ENCODE results near the gene TTLL10. TPM values are rescaled to one million over a fixed set of nuclear protein-coding genes. Genes with fewer than 3 reads are reported as not detected.

Gene TTLL10
- polyA plus RNA-seq, 1 of the 3 experiments (the other 2 are of a cell fraction) = not detected

- no peak overlapping the region for H2AFZ ChIP-seq (ENCODE audit: low read depth)
- POLR2A ChIA-PET = no interaction called here
- no peak for DNase-seq
Observed at GRCh38 chr1:1168451-1169411, 4.9 kb upstream of the TTLL10 start.

GRCh38 chr1:1169429-1170214 is 4.1 kb upstream of the TTLL10 start:
- H3K4me3 ChIP-seq (ENCODE audit: low read depth in 2 of 2, low read length in 1 of 2) = no peak overlapping the region
- POLR2A ChIA-PET = no interaction called here
- 78% methylated on average over 5 of the region's 32 CpGs for WGBS (ENCODE audit: low lambda C conversion rate)
- H3K9ac ChIP-seq = no peak overlapping the region
- H3K9me2 ChIP-seq = no peaks in the 10 kb centered on the region
- H3F3A ChIP-seq (replicated peaks; ENCODE audit: insufficient read depth) = no peaks in the 10 kb centered on the region
- H3K9me3 ChIP-seq = no peaks in the 10 kb centered on the region
- no peaks in the 10 kb centered on the region for H4K20me1 ChIP-seq (ENCODE audit: insufficient read depth)
- DNase-seq = no peak
- no peaks in the 10 kb centered on the region for H3K79me2 ChIP-seq (ENCODE audit: insufficient read depth)
- TF ChIP-seq TEAD4 (IDR thresholded peaks at IDR 0.05; ENCODE audit: borderline replicate concordance, insufficient read depth) = no peak
- no peak for TF ChIP-seq SMC3 (IDR thresholded peaks at IDR 0.05; ENCODE audit: low read depth, low read length)
- TF ChIP-seq PBX3 (IDR thresholded peaks at IDR 0.05) = no peak
- no peak for TF ChIP-seq TCF12 (IDR thresholded peaks at IDR 0.05)
- TF ChIP-seq ELF1 (IDR thresholded peaks at IDR 0.05) = no peak
- H3K36me3 ChIP-seq (replicated peaks in 1 of 2; ENCODE audit: control insufficient read depth in 1 of 2, insufficient read depth in 2 of 2, low read length in 1 of 2) = no peaks in the 10 kb centered on the region
- CTCF ChIA-PET = interaction anchor here (0.8 kb wide), 1 partner anchor 11 kb away, joined by 3 read pairs; no protein-coding TSS in a partner anchor
- H3K4me1 ChIP-seq (ENCODE audit: control insufficient read depth in 1 of 2, insufficient read depth in 2 of 2, low read depth in 1 of 2, low read length in 1 of 2) = no peaks in the 10 kb centered on the region
- no peak overlapping the region for H2AFZ ChIP-seq (ENCODE audit: low read depth)
- no peaks in the 10 kb centered on the region for H3K27me3 ChIP-seq (ENCODE audit: insufficient read depth)
- H3K4me2 ChIP-seq = no peak overlapping the region
- no peak overlapping the region for H3K27ac ChIP-seq (ENCODE audit: low read depth in 2 of 2, low read length in 1 of 2)

More at GRCh38 chr1:1168451-1169411, 4.9 kb upstream of the TTLL10 start:
- Histone ChIP-seq H3K36me3 (replicated peaks in 1 of 2; ENCODE audit: control insufficient read depth in 1 of 2, insufficient read depth in 2 of 2, low read length in 1 of 2) (no peaks in the 10 kb centered on the region), H3K79me2 (ENCODE audit: insufficient read depth) (no peaks in the 10 kb centered on the region), H3K9me3 (no peaks in the 10 kb centered on the region), H3K9ac (no peak overlapping the region), H3K4me3 (ENCODE audit: low read depth in 2 of 2, low read length in 1 of 2) (no peak overlapping the region), H4K20me1 (ENCODE audit: insufficient read depth) (no peaks in the 10 kb centered on the region), H3K4me1 (ENCODE audit: control insufficient read depth in 1 of 2, insufficient read depth in 2 of 2, low read depth in 1 of 2, low read length in 1 of 2) (no peaks in the 10 kb centered on the region), H3F3A (replicated peaks; ENCODE audit: insufficient read depth) (no peaks in the 10 kb centered on the region), H3K27ac (ENCODE audit: low read depth in 2 of 2, low read length in 1 of 2) (no peak overlapping the region), H3K9me2 (no peaks in the 10 kb centered on the region), H3K27me3 (ENCODE audit: insufficient read depth) (no peaks in the 10 kb centered on the region), H3K4me2 (no peak overlapping the region)
- 60% methylated on average over 4 of the region's 37 CpGs for WGBS (ENCODE audit: low lambda C conversion rate)
- CTCF ChIA-PET = interaction anchor here (1.1 kb wide), 1 partner anchor 47 kb away, joined by 6 read pairs; no protein-coding TSS in a partner anchor
- TF ChIP-seq IRF3 (IDR thresholded peaks at IDR 0.05; ENCODE audit: low read depth, low read length) (no peak), USF2 (IDR thresholded peaks at IDR 0.05; ENCODE audit: borderline replicate concordance, low read depth, low read length) (no peak), GATA2 (CRISPR knock-in tag; IDR thresholded peaks at IDR 0.05) (no peak)

Measured in SK-N-SH (cell line).